ENCODE data around the gene PML. TPM values are rescaled to one million over a fixed set of nuclear protein-coding genes. Genes with fewer than 3 reads are reported as not detected.

Gene PML
- total RNA-seq, 1 experiment from 2014 or later: 24.6 TPM

- Histone ChIP-seq H4K5ac (ENCODE audit: insufficient read length, low read depth, low read length) (no peak overlapping the region), H3K27ac (ENCODE audit: insufficient read length, low read depth, low read length) (no peak overlapping the region), H2AK5ac (ENCODE audit: insufficient read length, low read length) (no peak overlapping the region), H3K4me1 (ENCODE audit: insufficient read depth, low read length) (no peaks in the 10 kb centered on the region), H2AFZ (ENCODE audit: low read length) (no peak overlapping the region), H3K79me1 (ENCODE audit: insufficient read depth, low read depth, low read length, poor library complexity, severe bottlenecking) (no peaks in the 10 kb centered on the region), H2BK12ac (ENCODE audit: insufficient read length, low read depth, low read length) (no peak overlapping the region), H2BK120ac (ENCODE audit: low read depth, low read length, poor library complexity, severe bottlenecking) (no peak overlapping the region), H4K91ac (ENCODE audit: insufficient read length, low read depth, low read length) (no peak overlapping the region), H3K4me2 (ENCODE audit: insufficient read depth, insufficient read length, low read length) (no peak overlapping the region), H3T11ph (ENCODE audit: low read length) (no peak overlapping the region), H3K9ac (ENCODE audit: extremely low read depth, insufficient read length, low read length) (no peak overlapping the region), H4K20me1 (ENCODE audit: control insufficient read depth, insufficient read depth, insufficient read length) (no peaks in the 10 kb centered on the region), H3K9me3 (ENCODE audit: control insufficient read depth, low read depth, low read length) (no peaks in the 10 kb centered on the region), H3K56ac (ENCODE audit: insufficient read length, low read depth, low read length) (no peak overlapping the region), H3K23ac (ENCODE audit: insufficient read length, low read depth, low read length) (no peak overlapping the region), H3K27me3 (ENCODE audit: insufficient read depth, low read length) (no peaks in the 10 kb centered on the region), H3K18ac (ENCODE audit: insufficient read length, low read depth, low read length) (no peak overlapping the region), H2BK20ac (ENCODE audit: low read depth, low read length, poor library complexity, severe bottlenecking) (no peak overlapping the region), H4K8ac (replicated peaks; ENCODE audit: insufficient read length, low read depth, low read length) (no peak overlapping the region), H3K4ac (ENCODE audit: low read depth, low read length) (no peak overlapping the region), H3K14ac (ENCODE audit: insufficient read depth, low read length) (no peak overlapping the region), H2BK15ac (ENCODE audit: low read depth, low read length) (no peak overlapping the region), H3K23me2 (ENCODE audit: insufficient read length, low read depth, low read length, poor library complexity, severe bottlenecking) (peaks cover 4% of the 10 kb centered on the region), H3K79me2 (ENCODE audit: insufficient read depth, low read length) (no peaks in the 10 kb centered on the region), H2BK5ac (ENCODE audit: insufficient read length, low read length) (no peak overlapping the region)
- Mint-ChIP-seq H3K9me3 (no peaks in the 10 kb centered on the region), H3K4me1 (peaks cover 6 to 11% of the 10 kb centered on the region in 2 experiments), H3K4me3 (no peak overlapping the region), H3K27me3 (ENCODE audit: low read depth) (peaks cover 7% of the 10 kb centered on the region; the same call in 1 of the 2 replicates), H3K27ac (peak overlapping the region in 1 of 3 experiments; percentile 27; a peak in 1 of 7 replicates), H3K36me3 (ENCODE audit: insufficient read depth in 1 of 3, low read depth in 3 of 3) (no peaks in the 10 kb centered on the region)
- no peak for TF ChIP-seq CTCF (conservative IDR thresholded peaks at IDR 0.05)
- no CpG with 5 or more reads among the region's 9 CpGs for WGBS (ENCODE audit: extremely low coverage, insufficient read length, low lambda C conversion rate)
- no peak for DNase-seq
Observed at GRCh38 chr15:73987681-73988444, 6.7 kb upstream of the PML start.

All from H9 (cell line).